SU-DHL-6 (cell line): ENCODE measurements around the gene ZNF804A.

Experiments used
- H2AFZ ChIP-seq: fragments of 200-600 bp; sonication (generic); 2 replicates; pipeline ENCODE4 v1.6.1; 2014; ENCODE audit warnings: low read depth, mild to moderate bottlenecking, moderate library complexity, mixed read lengths, antibody characterized with exemption, low read length; ENCODE audit not compliant: severe bottlenecking
- H3F3A ChIP-seq: fragments of 200-600 bp; shearing (Covaris generic); 2 replicates; pipeline ENCODE4 v1.6.0; 2016; ENCODE audit warnings: antibody characterized with exemption, mild to moderate bottlenecking; ENCODE audit not compliant: insufficient read depth
- H3K27ac ChIP-seq: fragments of 200-600 bp; sonication (generic); 2 replicates; pipeline ENCODE4 v1.5.1; 2016; ENCODE audit warnings: low read depth, mild to moderate bottlenecking, low read length, moderate library complexity, mixed read lengths
- H3K27me3 ChIP-seq: fragments of 200-600 bp; sonication (generic), shearing (Covaris generic); 2 replicates; pipeline ENCODE4 v1.6.0; 2014; ENCODE audit warnings: mild to moderate bottlenecking, low read length
- H3K36me3 ChIP-seq: fragments of 200-600 bp; sonication (generic); 2 replicates; pipeline ENCODE4 v1.6.1; 2014; ENCODE audit warnings: mild to moderate bottlenecking, low read length, mixed read lengths
- H3K4me2 ChIP-seq: fragments of 300-600, 200-600 bp; shearing (Covaris generic), sonication (generic); 2 replicates; pipeline ENCODE4 v1.6.0; 2014; ENCODE audit warnings: low read length, low read depth, mild to moderate bottlenecking; ENCODE audit not compliant: poor library complexity, severe bottlenecking
- H3K4me3 ChIP-seq: fragments of 200-600 bp; sonication (generic); 2 replicates; pipeline ENCODE4 v1.5.1; 2014; ENCODE audit warnings: antibody characterized with exemption, low read length, mild to moderate bottlenecking, mixed read lengths; ENCODE audit not compliant: insufficient read depth, poor library complexity, severe bottlenecking
- H3K79me2 ChIP-seq: fragments of 200-600 bp; sonication (generic); 2 replicates; pipeline ENCODE4 v1.6.1; 2014; ENCODE audit warnings: mild to moderate bottlenecking, low read length, moderate library complexity; ENCODE audit not compliant: insufficient read depth
- H3K9ac ChIP-seq: fragments of 200-600 bp; sonication (generic); 2 replicates; pipeline ENCODE4 v1.7.0; 2014; ENCODE audit warnings: mild to moderate bottlenecking, low read length
- H3K9me2 ChIP-seq: fragments of 200-600 bp; sonication (generic); replicated peaks from 2 replicates; pipeline ENCODE4 v1.6.1; 2014; ENCODE audit warnings: low read length; ENCODE audit not compliant: insufficient read depth
- H3K9me3 ChIP-seq: fragments of 200-600 bp; sonication (generic); 2 replicates; pipeline ENCODE4 v1.6.1; 2014; ENCODE audit warnings: low read length, mixed read lengths; ENCODE audit not compliant: insufficient read depth
- H4K20me1 ChIP-seq: fragments of 200-600 bp; sonication (generic); 2 replicates; pipeline ENCODE4 v1.6.1; 2014; ENCODE audit warnings: low read depth, mild to moderate bottlenecking, antibody characterized with exemption, low read length, moderate library complexity, mixed read lengths
- EZH2phosphoT487 ChIP-seq: fragments of 200-600 bp; sonication (generic), shearing (Covaris generic); conservative IDR thresholded peaks from 2 replicates; pipeline ENCODE4 v1.6.1; 2018; ENCODE audit warnings: mild to moderate bottlenecking, antibody characterized with exemption, low read length, moderate library complexity, mixed read lengths
- TF ChIP-seq, protein P1 (sequence below): fragments of 200-600 bp; sonication (generic); IDR thresholded peaks from one replicate; pipeline ENCODE4 v1.5.1; 2017; ENCODE audit warnings: antibody characterized with exemption, mild to moderate bottlenecking, low read length, moderate library complexity; ENCODE audit not compliant: insufficient read depth, poor library complexity, severe bottlenecking

ZNF804A gene

DNA sequence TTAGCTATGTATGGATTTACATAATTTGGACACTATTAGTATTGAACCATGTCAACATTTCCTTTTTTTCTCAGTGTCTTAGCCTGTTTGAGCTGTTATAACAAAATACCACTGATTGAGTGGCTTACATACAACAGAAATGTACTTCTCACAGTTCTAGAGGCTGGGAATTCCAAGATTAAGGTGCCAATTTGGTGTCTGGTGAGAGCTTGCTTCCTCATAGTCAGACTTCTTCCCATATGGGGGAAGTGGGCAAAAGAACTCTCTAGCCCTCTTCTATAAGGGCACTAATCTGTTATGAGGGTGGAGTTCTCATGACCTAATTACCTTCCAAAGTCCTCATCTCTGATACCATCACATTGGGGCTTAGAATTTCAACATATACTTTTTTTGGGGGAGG is 12.6 kb downstream of the ZNF804A start:
- no peaks in the 10 kb centered on the region for H3K27me3 ChIP-seq
- H3K9me2 ChIP-seq = no peaks in the 10 kb centered on the region
- peaks cover 99% of the 10 kb centered on the region for H3K79me2 ChIP-seq
- no peak overlapping the region for H2AFZ ChIP-seq
- H3K9me3 ChIP-seq = peaks cover 5% of the 10 kb centered on the region; the same call in 1 of the 2 replicates
- peaks cover 73% of the 10 kb centered on the region for H3K36me3 ChIP-seq
- no peak for TF ChIP-seq EZH2phosphoT487
- TF ChIP-seq, protein P1, sequence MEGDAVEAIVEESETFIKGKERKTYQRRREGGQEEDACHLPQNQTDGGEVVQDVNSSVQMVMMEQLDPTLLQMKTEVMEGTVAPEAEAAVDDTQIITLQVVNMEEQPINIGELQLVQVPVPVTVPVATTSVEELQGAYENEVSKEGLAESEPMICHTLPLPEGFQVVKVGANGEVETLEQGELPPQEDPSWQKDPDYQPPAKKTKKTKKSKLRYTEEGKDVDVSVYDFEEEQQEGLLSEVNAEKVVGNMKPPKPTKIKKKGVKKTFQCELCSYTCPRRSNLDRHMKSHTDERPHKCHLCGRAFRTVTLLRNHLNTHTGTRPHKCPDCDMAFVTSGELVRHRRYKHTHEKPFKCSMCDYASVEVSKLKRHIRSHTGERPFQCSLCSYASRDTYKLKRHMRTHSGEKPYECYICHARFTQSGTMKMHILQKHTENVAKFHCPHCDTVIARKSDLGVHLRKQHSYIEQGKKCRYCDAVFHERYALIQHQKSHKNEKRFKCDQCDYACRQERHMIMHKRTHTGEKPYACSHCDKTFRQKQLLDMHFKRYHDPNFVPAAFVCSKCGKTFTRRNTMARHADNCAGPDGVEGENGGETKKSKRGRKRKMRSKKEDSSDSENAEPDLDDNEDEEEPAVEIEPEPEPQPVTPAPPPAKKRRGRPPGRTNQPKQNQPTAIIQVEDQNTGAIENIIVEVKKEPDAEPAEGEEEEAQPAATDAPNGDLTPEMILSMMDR = no peak
- H4K20me1 ChIP-seq = peaks cover 25% of the 10 kb centered on the region
- H3F3A ChIP-seq = peaks cover 25% of the 10 kb centered on the region
- no peak overlapping the region for H3K4me2 ChIP-seq
- H3K4me3 ChIP-seq = no peak overlapping the region
- H3K27ac ChIP-seq = no peak overlapping the region
- no peak overlapping the region for H3K9ac ChIP-seq

DNA sequence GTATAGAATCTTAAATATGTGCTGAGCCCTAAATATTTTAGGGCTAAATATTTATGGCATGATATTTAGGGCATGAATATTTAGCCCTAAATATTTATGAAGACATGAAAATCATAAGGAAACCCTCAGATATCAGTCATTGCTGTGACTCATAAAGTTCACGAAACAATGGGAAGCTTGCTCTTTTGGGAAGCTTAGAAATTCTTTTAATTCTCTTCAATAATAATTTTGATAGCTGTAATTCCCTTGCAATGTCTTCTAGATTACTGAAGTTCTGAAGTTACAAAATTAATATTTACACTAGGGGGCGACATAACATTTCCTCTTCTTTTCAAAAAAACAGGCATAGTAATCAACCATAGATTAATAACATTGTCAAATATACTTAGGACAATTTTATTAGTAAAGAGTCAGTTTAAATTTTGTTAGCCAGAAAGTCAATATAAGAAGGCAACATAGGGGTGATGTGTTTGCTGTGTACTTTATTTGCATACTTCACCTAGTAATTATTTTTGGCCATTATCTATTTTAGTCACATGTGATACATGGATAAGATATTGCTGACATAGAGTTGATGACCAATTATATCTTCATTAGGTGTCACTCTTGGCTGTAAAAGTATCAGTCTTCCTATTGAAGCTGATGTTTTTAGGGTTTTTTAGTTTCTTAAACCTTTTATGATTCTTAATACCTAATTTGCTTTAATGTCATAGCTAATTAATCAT is 13.2 kb downstream of the ZNF804A start:
- Histone ChIP-seq H3K36me3 (peaks cover 67% of the 10 kb centered on the region), H3K79me2 (peaks cover 99% of the 10 kb centered on the region), H4K20me1 (peaks cover 26% of the 10 kb centered on the region)

DNA sequence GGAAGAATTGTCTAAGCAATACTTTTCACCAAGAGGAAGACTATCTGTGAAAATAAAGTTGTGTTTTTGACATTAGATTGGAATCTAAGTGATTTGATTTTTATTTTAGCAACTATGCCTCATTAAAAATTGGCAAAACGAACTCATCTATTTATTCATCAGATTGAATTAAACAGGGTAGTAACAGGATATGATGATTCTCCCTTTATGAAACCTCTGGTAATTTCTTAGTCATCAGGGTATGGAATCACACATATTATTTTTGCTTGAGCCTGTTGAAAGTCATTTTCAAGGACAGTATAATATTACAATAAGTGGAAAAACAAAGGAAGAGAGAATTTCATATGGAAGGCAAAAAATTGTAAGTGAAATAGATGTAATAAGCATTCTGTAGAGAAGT is 22.0 kb downstream of the ZNF804A start:
- Histone ChIP-seq H3K27ac (no peak overlapping the region), H3K9me2 (no peaks in the 10 kb centered on the region), H3K36me3 (peaks cover 40% of the 10 kb centered on the region), H3F3A (peaks cover 47% of the 10 kb centered on the region), H4K20me1 (peaks cover 87% of the 10 kb centered on the region), H3K4me2 (no peak overlapping the region), H3K4me3 (no peak overlapping the region), H3K9ac (no peak overlapping the region), H2AFZ (no peak overlapping the region), H3K27me3 (no peaks in the 10 kb centered on the region), H3K79me2 (peaks cover 100% of the 10 kb centered on the region), H3K9me3 (no peaks in the 10 kb centered on the region)
- TF ChIP-seq EZH2phosphoT487 = no peak
- TF ChIP-seq, protein P1 = no peak

More for the DNA sequence above, 13.2 kb downstream of the ZNF804A start:
- peaks cover 30% of the 10 kb centered on the region for H3F3A ChIP-seq
- H3K9ac ChIP-seq = no peak overlapping the region
- no peaks in the 10 kb centered on the region for H3K9me2 ChIP-seq
- H2AFZ ChIP-seq = no peak overlapping the region
- no peaks in the 10 kb centered on the region for H3K27me3 ChIP-seq
- peaks cover 5% of the 10 kb centered on the region; the same call in 1 of the 2 replicates for H3K9me3 ChIP-seq
- H3K27ac ChIP-seq = no peak overlapping the region
- no peak overlapping the region for H3K4me3 ChIP-seq
- no peak overlapping the region for H3K4me2 ChIP-seq
- TF ChIP-seq EZH2phosphoT487 = no peak
- TF ChIP-seq, protein P1 = peak; percentile 44
